Right atrium auricular region (tissue), 2 donors: ENCODE measurements around the gene TRERF1. TPM values are rescaled to one million over a fixed set of nuclear protein-coding genes. Genes with fewer than 3 reads are reported as not detected.

ENCODE experiments used
- DNase-seq: peaks from one replicate; pipeline ENCODE4 v3.0.0-alpha.2; 2019; ENCODE audit warnings: low spot score
- H3K27ac ChIP-seq, 2 donors: fragments of 200-600 bp; sonication (generic); 1 replicate in 1 of 2; 2 replicates in 1 of 2; pipeline ENCODE4 v1.5.1; 2016 to 2019
- H3K27me3 ChIP-seq, 2 donors: fragments of 200-600 bp; sonication (generic); one replicate each; pipeline versions ENCODE4 v1.5.1 to v1.6.0; 2017 to 2019
- H3K36me3 ChIP-seq: fragments of 200-600 bp; sonication (generic); one replicate; pipeline ENCODE4 v1.5.1; 2016
- H3K4me1 ChIP-seq, 2 donors: fragments of 200-600 bp; sonication (generic); one replicate each; pipeline versions ENCODE4 v1.5.1 to v1.6.0; 2017 to 2019
- H3K4me3 ChIP-seq, 2 donors: fragments of 200-600 bp; sonication (generic); 1 replicate in 1 of 2; 2 replicates in 1 of 2; pipeline ENCODE4 v1.5.1; 2017 to 2019; ENCODE audit warnings: mild to moderate bottlenecking in 1 of 2, moderate library complexity in 1 of 2
- H3K9me3 ChIP-seq, 2 donors: fragments of 200-600 bp; sonication (generic); one replicate each; pipeline ENCODE4 v1.5.1; 2019
- CTCF ChIP-seq, 2 donors: fragments of 200-600 bp; sonication (generic); IDR thresholded peaks; one replicate each; pipeline ENCODE4 v1.5.1; 2019; ENCODE audit warnings: antibody characterized with exemption in 2 of 2
- total RNA-seq, 2 donors: library from RNA; depleted of rRNA; stranded (reverse); fragments of >200 nt; gene quantifications; one replicate each; pipeline ENCODE4 v1.1.0, GENCODE V29; 2016

The TRERF1 gene
- total RNA-seq, result 1 to 10 TPM; 1.9 to 2.5 TPM

- Histone ChIP-seq H3K27ac (peak within 1 kb of the TSS; percentile 75 to 89), H3K9me3 (no peaks in the 10 kb centered on the region), H3K4me1 (peaks cover 0 to 36% of the 10 kb centered on the region in 2 donors), H3K27me3 (no peaks in the 10 kb centered on the region), H3K36me3 (no peaks in the 10 kb centered on the region), H3K4me3 (peak within 1 kb of the TSS; percentile 72 to 84)
- TF ChIP-seq CTCF (IDR thresholded peaks at IDR 0.05), result no peak
- DNase-seq, result no peak
These were observed at the start of gene TRERF1 for GRCh38 chr6:42451333-42452170. Gene TRERF1 (minus strand): TSS chr6:42451926. CDS start chr6:42269590, 182,336 bp downstream.

GRCh38 chr6:42498473-42499128, 46.9 kb upstream of the TRERF1 start:
- Histone ChIP-seq H3K36me3 (no peaks in the 10 kb centered on the region), H3K27ac (no peak overlapping the region), H3K4me3 (no peak overlapping the region), H3K27me3 (no peaks in the 10 kb centered on the region), H3K9me3 (peaks cover 0 to 7% of the 10 kb centered on the region in 2 donors), H3K4me1 (no peaks in the 10 kb centered on the region)
- DNase-seq, result no peak
- no peak for TF ChIP-seq CTCF (IDR thresholded peaks at IDR 0.05)

- Histone ChIP-seq H3K4me3 (no peak overlapping the region), H3K27ac (no peak overlapping the region), H3K36me3 (no peaks in the 10 kb centered on the region), H3K27me3 (no peaks in the 10 kb centered on the region), H3K4me1 (no peaks in the 10 kb centered on the region), H3K9me3 (peaks cover 0 to 7% of the 10 kb centered on the region in 2 donors)
- TF ChIP-seq CTCF (IDR thresholded peaks at IDR 0.05), result no peak
- no peak for DNase-seq
These were observed 42.3 kb upstream of the TRERF1 start for GRCh38 chr6:42493914-42494539.

GRCh38 chr6:42488129-42488528, 36.4 kb upstream of the TRERF1 start:
- TF ChIP-seq CTCF (IDR thresholded peaks at IDR 0.05), result no peak
- H3K36me3 ChIP-seq, result no peaks in the 10 kb centered on the region
- H3K27ac ChIP-seq, result no peak overlapping the region
- no peaks in the 10 kb centered on the region for H3K9me3 ChIP-seq
- no peak overlapping the region for H3K4me3 ChIP-seq
- H3K27me3 ChIP-seq, result no peaks in the 10 kb centered on the region
- no peak for DNase-seq
- no peaks in the 10 kb centered on the region for H3K4me1 ChIP-seq

GRCh38 chr6:42484261-42484660, 32.5 kb upstream of the TRERF1 start:
- no peaks in the 10 kb centered on the region for H3K4me1 ChIP-seq
- DNase-seq, result no peak
- H3K27me3 ChIP-seq, result no peaks in the 10 kb centered on the region
- no peak for TF ChIP-seq CTCF (IDR thresholded peaks at IDR 0.05)
- H3K9me3 ChIP-seq, result no peaks in the 10 kb centered on the region
- no peak overlapping the region for H3K27ac ChIP-seq
- H3K36me3 ChIP-seq, result no peaks in the 10 kb centered on the region
- H3K4me3 ChIP-seq, result no peak overlapping the region
